H1 (cell line): ENCODE results near the gene LDLRAD3. TPM values are rescaled to one million over a fixed set of nuclear protein-coding genes. Genes with fewer than 3 reads are reported as not detected.

Source experiments
- CTCF ChIA-PET: fragments of 300-600 bp; sonication (Branson Sonifier 250); formaldehyde crosslinking; loops from one replicate; lab custom pipeline; 2021; ENCODE audit not compliant: partially characterized antibody; lab: Charles Lee
- POLR2A ChIA-PET: fragments of 300-600 bp; sonication (Branson Sonifier 250); formaldehyde crosslinking; loops from one replicate; lab custom pipeline; 2021; ENCODE audit warnings: inconsistent platforms; ENCODE audit not compliant: partially characterized antibody; lab: Charles Lee
- DNase-seq, 2 experiments: peaks; one replicate each; pipeline versions ENCODE4 v3.0.0 to v3.0.0-alpha.2; 2010 to 2022; ENCODE audit warnings: low spot score in 2 of 2, low read depth in 1 of 2, mixed read lengths in 1 of 2
- FAIRE-seq: peaks from 2 replicates; lab custom pipeline; 2011; peaks lifted over from hg19 to GRCh38; lab: Jason Lieb, UNC
- H2AFZ ChIP-seq: 2 replicates; pipeline ENCODE4 v1.8.1; 2012; ENCODE audit warnings: low read length, inconsistent platforms
- H2AK5ac ChIP-seq: 2 replicates; pipeline ENCODE4 v1.6.1; 2013; ENCODE audit warnings: low read depth, low read length
- H2BK120ac ChIP-seq: replicated peaks from 2 replicates; pipeline ENCODE3; 2013; ENCODE audit warnings: low read depth, low read length, inconsistent platforms
- H2BK12ac ChIP-seq: 2 replicates; pipeline ENCODE4 v1.6.1; 2013; ENCODE audit warnings: low read depth, low read length
- H2BK15ac ChIP-seq: 2 replicates; pipeline ENCODE4 v1.6.1; 2013; ENCODE audit warnings: low read length
- H2BK20ac ChIP-seq: 2 replicates; pipeline ENCODE4 v1.6.1; 2013; ENCODE audit warnings: low read length
- H2BK5ac ChIP-seq: 2 replicates; pipeline ENCODE4 v1.6.1; 2013; ENCODE audit warnings: low read depth, low read length
- H3K14ac ChIP-seq: 2 replicates; pipeline ENCODE4 v1.6.1; 2013; ENCODE audit warnings: inconsistent platforms; ENCODE audit not compliant: insufficient read length
- H3K18ac ChIP-seq: 2 replicates; pipeline ENCODE4 v1.6.1; 2013; ENCODE audit warnings: low read length; ENCODE audit errors: extremely low read depth
- H3K23ac ChIP-seq: 2 replicates; pipeline ENCODE4 v1.6.1; 2013; ENCODE audit warnings: inconsistent platforms; ENCODE audit not compliant: insufficient read length
- H3K23me2 ChIP-seq: 2 replicates; pipeline ENCODE4 v1.6.1; 2013; ENCODE audit warnings: low read depth, low read length
- H3K27ac ChIP-seq: 2 replicates; pipeline ENCODE4 v1.6.1; 2011; ENCODE audit warnings: low read depth, low read length, inconsistent platforms
- H3K27me3 ChIP-seq, 4 experiments: replicated peaks in 1 of 4; 1 replicate in 1 of 4; 2 replicates in 3 of 4; pipeline versions ENCODE4 v1.6.1 to v1.8.1; 2011 to 2013; ENCODE audit warnings: low read length in 3 of 4, mild to moderate bottlenecking in 3 of 4, inconsistent platforms in 2 of 4, mixed read lengths in 2 of 4, moderate library complexity in 1 of 4; ENCODE audit not compliant: control insufficient read depth in 3 of 4, insufficient read depth in 3 of 4; ENCODE audit errors: extremely low read depth in 1 of 4
- H3K36me3 ChIP-seq, 4 experiments: 2 replicates each; pipeline versions ENCODE4 v1.6.1 to v1.8.1; 2011 to 2013; ENCODE audit warnings: mild to moderate bottlenecking in 4 of 4, low read length in 3 of 4, moderate library complexity in 2 of 4, control low read depth in 1 of 4, inconsistent platforms in 1 of 4; ENCODE audit not compliant: insufficient read depth in 4 of 4, control insufficient read depth in 2 of 4
- H3K4ac ChIP-seq: replicated peaks from 2 replicates; pipeline ENCODE3; 2013; ENCODE audit warnings: low read length, low read depth, mixed read lengths, inconsistent platforms; ENCODE audit not compliant: insufficient read length
- H3K4me1 ChIP-seq, 4 experiments: replicated peaks in 1 of 4; 1 replicate in 1 of 4; 2 replicates in 3 of 4; pipeline versions ENCODE4 v1.6.1 to v1.8.1; 2011 to 2013; ENCODE audit warnings: low read length in 3 of 4, inconsistent platforms in 2 of 4, mixed read lengths in 1 of 4; ENCODE audit not compliant: insufficient read depth in 4 of 4, control insufficient read depth in 3 of 4
- H3K4me2 ChIP-seq, 2 experiments: 2 replicates each; pipeline versions ENCODE4 v1.6.1 to v1.8.1; 2011 to 2013; ENCODE audit warnings: low read depth in 2 of 2, low read length in 2 of 2, control low read depth in 1 of 2, inconsistent platforms in 1 of 2, mild to moderate bottlenecking in 1 of 2; ENCODE audit not compliant: insufficient read depth in 1 of 2
- H3K4me3 ChIP-seq, 4 experiments: fragments of 200-600, 300-600 bp in 1 of 4; sonication (generic), shearing (Covaris generic), sonication (Bioruptor Twin) in 1 of 4; 2 replicates each; pipeline versions ENCODE4 v1.5.1 to v1.8.1; 2011 to 2016; ENCODE audit warnings: low read length in 4 of 4, low read depth in 3 of 4, control low read depth in 2 of 4, inconsistent platforms in 2 of 4, mild to moderate bottlenecking in 2 of 4, mixed read lengths in 1 of 4, moderate library complexity in 1 of 4; ENCODE audit not compliant: insufficient read depth in 2 of 4; ENCODE audit errors: extremely low read depth in 1 of 4
- H3K56ac ChIP-seq: replicated peaks from 2 replicates; pipeline ENCODE3; 2013; ENCODE audit warnings: low read depth, mild to moderate bottlenecking, mixed read lengths, low read length, inconsistent platforms; ENCODE audit not compliant: insufficient read length
- H3K79me1 ChIP-seq: 2 replicates; pipeline ENCODE4 v1.6.1; 2013; ENCODE audit warnings: low read depth, low read length, control low read depth
- H3K79me2 ChIP-seq, 2 experiments: 2 replicates each; pipeline versions ENCODE4 v1.6.1 to v1.8.1; 2012 to 2013; ENCODE audit warnings: low read length in 2 of 2, mild to moderate bottlenecking in 2 of 2, inconsistent platforms in 1 of 2; ENCODE audit not compliant: insufficient read depth in 2 of 2, control insufficient read depth in 1 of 2
- H3K9ac ChIP-seq, 4 experiments: replicated peaks in 1 of 4; 1 replicate in 1 of 4; 2 replicates in 3 of 4; pipeline versions ENCODE4 v1.6.1 to v1.8.1; 2011 to 2013; ENCODE audit warnings: low read depth in 3 of 4, low read length in 3 of 4, control low read depth in 2 of 4, mild to moderate bottlenecking in 2 of 4, moderate library complexity in 2 of 4, inconsistent platforms in 1 of 4; ENCODE audit errors: extremely low read depth in 1 of 4
- H3K9me3 ChIP-seq, 2 experiments: 2 replicates each; pipeline versions ENCODE4 v1.6.1 to v1.8.1; 2012 to 2013; ENCODE audit warnings: mild to moderate bottlenecking in 2 of 2, moderate library complexity in 2 of 2, control low read depth in 1 of 2, inconsistent platforms in 1 of 2, low read depth in 1 of 2, low read length in 1 of 2, mixed read lengths in 1 of 2; ENCODE audit not compliant: insufficient read depth in 2 of 2
- H4K20me1 ChIP-seq, 2 experiments: replicated peaks in 1 of 2; 2 replicates each; pipeline versions ENCODE3 to v1.8.1; 2011 to 2013; ENCODE audit warnings: inconsistent platforms in 2 of 2, low read length in 2 of 2, mild to moderate bottlenecking in 1 of 2; ENCODE audit not compliant: insufficient read depth in 2 of 2, control insufficient read depth in 1 of 2
- H4K5ac ChIP-seq: 2 replicates; pipeline ENCODE4 v1.6.1; 2013; ENCODE audit warnings: low read length, low read depth, mixed read lengths, inconsistent platforms; ENCODE audit not compliant: insufficient read length
- H4K8ac ChIP-seq: 2 replicates; pipeline ENCODE4 v1.8.0; 2013; ENCODE audit warnings: mild to moderate bottlenecking, moderate library complexity, low read length, inconsistent platforms; ENCODE audit not compliant: insufficient read depth; ENCODE audit errors: extremely low read depth
- H4K91ac ChIP-seq: replicated peaks from 2 replicates; pipeline ENCODE3; 2013; ENCODE audit warnings: low read length, mixed read lengths, inconsistent platforms; ENCODE audit not compliant: insufficient read length
- CTCF ChIP-seq, 3 experiments: IDR thresholded peaks; 1 replicate in 2 of 3; 2 replicates in 1 of 3; pipeline versions ENCODE4 v1.5.1 to v1.6.1; 2011; ENCODE audit warnings: low read length in 3 of 3, mild to moderate bottlenecking in 3 of 3, inconsistent platforms in 2 of 3, low read depth in 1 of 3, moderate library complexity in 1 of 3; ENCODE audit not compliant: insufficient read depth in 1 of 3; ENCODE audit errors: control extremely low read depth in 1 of 3
- EP300 ChIP-seq, 2 experiments: IDR thresholded peaks; 1 replicate in 1 of 2; 2 replicates in 1 of 2; pipeline ENCODE4 v1.6.1; 2011 to 2012; ENCODE audit warnings: low read depth in 2 of 2, low read length in 2 of 2, mild to moderate bottlenecking in 2 of 2, borderline replicate concordance in 1 of 2, inconsistent platforms in 1 of 2, moderate library complexity in 1 of 2
- KDM1A ChIP-seq: fragments of 200-600, 300-600 bp; sonication (generic); IDR thresholded peaks from 2 replicates; pipeline ENCODE4 v1.7.1; 2016; ENCODE audit warnings: mild to moderate bottlenecking, low read length, borderline replicate concordance
- NANOG ChIP-seq: IDR thresholded peaks from 2 replicates; pipeline ENCODE4 v1.6.1; 2011; ENCODE audit warnings: low read length, low read depth, mild to moderate bottlenecking, inconsistent platforms; ENCODE audit not compliant: insufficient read depth, poor library complexity, severe bottlenecking
- RAD21 ChIP-seq, 2 experiments: IDR thresholded peaks in 1 of 2; conservative IDR thresholded peaks in 1 of 2; 2 replicates each; pipeline ENCODE4 v1.6.1; 2011; ENCODE audit warnings: low read depth in 2 of 2, low read length in 2 of 2, improper control_type of control experiment in 1 of 2, inconsistent platforms in 1 of 2, mild to moderate bottlenecking in 1 of 2, moderate library complexity in 1 of 2
- SP1 ChIP-seq: IDR thresholded peaks from 2 replicates; pipeline ENCODE4 v1.6.1; 2011; ENCODE audit warnings: low read depth, low read length
- SP2 ChIP-seq: IDR thresholded peaks from 2 replicates; pipeline ENCODE4 v1.6.1; 2012; ENCODE audit warnings: mild to moderate bottlenecking, low read length, inconsistent platforms
- SP4 ChIP-seq: IDR thresholded peaks from 2 replicates; pipeline ENCODE4 v1.6.1; 2012; ENCODE audit warnings: low read length, inconsistent platforms
- TEAD4 ChIP-seq: IDR thresholded peaks from 2 replicates; pipeline ENCODE4 v1.6.1; 2012; ENCODE audit warnings: low read depth, low read length, inconsistent platforms, mixed read lengths
- WGBS, 2 experiments: shearing (Covaris generic) in 1 of 2; methylation state at CpG; one replicate each; pipeline versions ENCODE4 v1.1.6 to v1.1.7; 2013 to 2015; ENCODE audit warnings: low lambda C conversion rate in 2 of 2, mixed read lengths in 2 of 2, inconsistent platforms in 1 of 2, low coverage in 1 of 2, missing lambda C conversion rate in 1 of 2; ENCODE audit not compliant: insufficient replicate concordance in 2 of 2, insufficient coverage in 1 of 2, insufficient read length in 1 of 2; ENCODE audit errors: extremely low coverage in 1 of 2, missing lambda C conversion rate in 1 of 2; 5-methylcytosine and 5-hydroxymethylcytosine counted together
- polyA plus RNA-seq, 7 experiments: library from polyadenylated mRNA; depleted of rRNA in 3 of 7; stranded (reverse) in 5 of 7; unstranded in 2 of 7; fragments of >200 nt in 5 of 7; fragments of 200-250 nt in 2 of 7; gene quantifications; 1 replicate in 5 of 7; 2 replicates in 1 of 7; 4 replicates in 1 of 7; pipeline versions ENCODE4 v1.2.1 to v1.2.3, GENCODE V29; 2011 to 2013; ENCODE audit warnings: missing spikeins in 2 of 7, mixed read lengths in 2 of 7
- total RNA-seq: library from RNA; stranded (reverse); fragmentation: NEBNext Ultra II Directional; extraction: Animal tissue kit (Norgen Biotek cat#: 25700); gene quantifications from 2 replicates; pipeline ENCODE4 v1.2.1, GENCODE V29; 2021

LDLRAD3 gene
- total and polyA plus RNA-seq, 2 of the 8 experiments (the other 6 are each of a cell fraction or from before 2014, with no cell fraction given), result 18.6 to 22.8 TPM

GRCh38 chr11:36056160-36056751 is 112.4 kb downstream of the LDLRAD3 start:
- POLR2A ChIA-PET, result interaction anchor here (0.8 kb wide), 2 partner anchors 9 to 257 kb away, joined by 3 to 6 read pairs; no protein-coding TSS in a partner anchor
- CTCF ChIA-PET, result interaction anchor here (0.6 to 5.9 kb wide), 54 partner anchors 9 to 543 kb away, joined by 3 to 54 read pairs (median 4); no protein-coding TSS in a partner anchor
- FAIRE-seq, result no peak

More at GRCh38 chr11:36056160-36056751, 112.4 kb downstream of the LDLRAD3 start:
- Histone ChIP-seq H2BK120ac (no peak overlapping the region), H3K4me2 (no peak overlapping the region), H3K36me3 (no peaks in the 10 kb centered on the region), H4K5ac (no peak overlapping the region), H3K56ac (no peak overlapping the region), H3K9ac (no peak overlapping the region), H3K4ac (no peak overlapping the region), H3K23ac (no peak overlapping the region), H3K79me1 (0 out of 2 replicates have a peak, but pooled peaks cover 2% of the 10 kb centered on the region), H3K27me3 (no peaks in the 10 kb centered on the region), H3K9me3 (no peaks in the 10 kb centered on the region), H3K14ac (no peak overlapping the region), H4K91ac (no peak overlapping the region), H2AFZ (no peak overlapping the region), H2BK12ac (no peak overlapping the region), H2BK5ac (no peak overlapping the region), H4K8ac (no peak overlapping the region), H3K4me1 (peaks cover 0 to 14% (median 4%) of the 10 kb centered on the region in 4 experiments; a peak in 3 of 7 replicates), H3K4me3 (no peak overlapping the region), H2AK5ac (no peak overlapping the region), H2BK15ac (no peak overlapping the region), H3K23me2 (peaks cover 5% of the 10 kb centered on the region; the same call in 1 of the 2 replicates), H3K18ac (no peak overlapping the region), H3K27ac (no peak overlapping the region), H3K79me2 (peaks cover 0 to 2% of the 10 kb centered on the region in 2 experiments; a peak in 2 of 4 replicates), H2BK20ac (no peak overlapping the region), H4K20me1 (peaks cover 0 to 3% of the 10 kb centered on the region in 2 experiments)
- WGBS, 2 experiments, result 93% methylated on average over 8 of the region's 8 CpGs; no CpG with 5 or more reads in 1 of the 2 experiments
- no peak for TF ChIP-seq EP300 (IDR thresholded peaks at IDR 0.05; ENCODE audit: borderline replicate concordance in 1 of 2, low read depth in 2 of 2, low read length in 2 of 2)
- peak; percentile 72 for TF ChIP-seq KDM1A
- TF ChIP-seq SP1, result no peak
- peak; percentile 85 to 94 (median 88) for TF ChIP-seq CTCF (IDR thresholded peaks at IDR 0.05; ENCODE audit: control extremely low read depth in 1 of 3, insufficient read depth in 1 of 3, low read depth in 1 of 3, low read length in 3 of 3)
- no peak for TF ChIP-seq SP4
- TF ChIP-seq TEAD4, result 0 out of 2 replicates have a peak, but pooled peaks have one; percentile 37
- TF ChIP-seq NANOG, result no peak
- no peak for TF ChIP-seq SP2
- TF ChIP-seq RAD21 (IDR thresholded peaks at IDR 0.05 in 1 of 2, conservative IDR thresholded peaks at IDR 0.05 in 1 of 2; ENCODE audit: low read depth in 2 of 2, low read length in 2 of 2), result peak; percentile 85 to 89
- DNase-seq, result peak in 1 of 2 experiments; percentile 74
